GM21367 (cell line): ENCODE results near the gene MFSD11.
"Not testable (repeated sequence)": the region's sequence is repeated elsewhere in the genome, so short reads cannot be mapped to it uniquely, and the experiment has no call there.

ENCODE experiments used
- ATAC-seq: cut with Tn5 transposase; IDR thresholded peaks from one replicate; pipeline ENCODE4 v1.9.1; 2021; ENCODE audit not compliant: unreplicated experiment

The MFSD11 gene

DNA sequence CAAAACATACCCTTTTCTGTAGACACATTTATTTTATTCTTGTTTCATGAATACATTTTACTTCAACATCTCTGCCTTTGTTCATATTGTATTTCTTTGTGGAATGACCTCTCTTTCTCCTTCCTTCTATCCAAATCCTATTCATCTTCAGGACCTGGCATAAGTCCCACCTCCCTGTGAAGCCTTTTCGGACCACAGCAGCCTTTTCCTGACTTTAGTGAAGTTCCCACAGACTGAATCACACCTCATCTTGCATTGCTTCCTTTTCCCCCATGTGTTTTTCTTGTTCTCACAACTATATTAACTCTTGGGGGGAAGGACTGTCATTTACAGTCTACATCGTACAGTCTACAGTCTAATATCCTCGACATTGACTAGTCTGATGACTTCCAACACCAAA lies 58.2 kb downstream of the MFSD11 start:
- ATAC-seq, result no peak

DNA sequence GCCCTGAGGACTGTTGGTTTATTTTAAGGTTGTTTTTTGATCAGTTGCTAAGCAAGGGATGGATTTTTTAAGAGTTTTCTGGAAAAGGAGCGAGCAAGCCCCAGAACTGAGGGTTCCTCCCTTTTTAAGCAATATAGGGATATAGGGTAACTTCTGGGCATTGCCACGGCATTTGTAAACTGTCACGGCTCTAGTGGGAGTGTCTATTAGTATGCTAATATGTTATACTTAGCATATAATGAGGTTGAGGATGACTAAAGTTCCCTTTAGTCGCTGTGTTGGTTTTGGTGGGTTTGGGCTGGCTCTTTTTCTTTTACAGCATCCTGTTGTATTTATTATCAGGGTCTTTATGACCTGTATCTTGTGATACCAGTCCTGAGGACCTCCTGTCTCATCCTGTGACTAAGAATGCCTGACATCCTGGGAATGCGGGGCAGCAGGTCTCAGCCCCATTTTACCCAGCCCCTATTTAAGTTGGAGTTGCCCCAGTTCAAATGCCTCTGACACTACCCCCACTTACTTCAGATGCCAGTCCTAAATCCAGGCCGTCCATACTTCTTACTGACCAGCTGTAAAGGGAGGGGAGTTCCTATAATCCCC lies 59.4 kb downstream of the MFSD11 start:
- no peak for ATAC-seq

DNA sequence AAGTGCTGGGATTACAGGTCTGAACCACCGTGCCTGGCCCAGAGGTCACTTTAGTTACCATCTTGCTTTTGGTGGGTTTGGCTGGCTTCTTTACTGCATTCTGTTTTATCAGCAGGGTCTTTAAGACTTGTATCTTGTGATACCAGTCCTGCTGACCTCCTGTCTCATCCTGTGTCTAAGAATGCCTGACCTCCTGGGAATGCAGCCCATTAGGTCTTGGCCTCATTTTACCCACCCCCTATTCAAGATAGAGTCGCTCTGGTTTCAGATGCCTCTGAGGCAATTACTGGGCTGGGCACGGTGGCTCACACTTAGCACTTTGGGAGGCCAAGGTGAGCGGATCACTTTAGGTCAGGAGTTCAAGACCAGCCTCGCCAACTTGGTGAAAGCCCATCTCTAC lies 63.8 kb downstream of the MFSD11 start:
- ATAC-seq, result no peak

DNA sequence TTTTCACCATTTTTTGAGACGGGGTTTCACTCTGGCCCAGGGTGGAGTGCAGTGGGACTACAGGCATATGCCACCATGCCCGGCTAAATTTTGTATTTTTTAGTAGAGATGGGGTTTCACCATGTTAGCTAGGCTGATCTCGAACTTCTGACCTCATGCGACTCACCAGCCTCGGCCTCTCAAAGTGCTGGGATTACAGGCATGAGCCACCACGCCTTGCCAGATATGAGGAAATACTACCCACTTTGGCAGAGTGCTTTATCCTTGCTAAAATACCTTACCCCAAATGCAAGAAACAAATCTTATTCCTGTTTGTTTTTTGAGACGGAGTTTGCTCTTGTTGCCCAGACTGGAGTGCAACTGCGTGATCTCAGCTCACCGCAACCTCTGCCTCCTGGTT lies 67.4 kb downstream of the MFSD11 start:
- no peak for ATAC-seq

DNA sequence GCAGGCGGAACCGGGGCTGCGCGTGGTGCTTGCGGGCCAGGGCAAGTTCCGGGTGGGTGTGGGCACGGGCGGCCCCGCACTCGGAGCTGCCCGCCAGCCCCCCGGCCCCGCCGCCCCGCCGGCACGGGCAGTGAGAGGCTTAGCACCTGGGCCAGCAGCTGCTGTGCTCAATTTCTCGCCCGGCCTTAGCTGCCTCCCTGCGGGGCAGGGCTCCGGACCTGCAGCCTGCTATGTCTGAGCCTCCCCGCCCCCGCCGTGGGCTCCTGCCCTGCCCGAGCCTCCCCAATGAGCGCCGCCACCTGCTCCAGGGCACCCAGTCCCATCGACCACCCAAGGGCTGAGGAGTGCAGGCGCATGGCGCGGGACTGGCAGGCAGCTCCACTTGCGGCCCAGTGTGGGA lies 68.2 kb downstream of the MFSD11 start:
- not testable (repeated sequence) for ATAC-seq

DNA sequence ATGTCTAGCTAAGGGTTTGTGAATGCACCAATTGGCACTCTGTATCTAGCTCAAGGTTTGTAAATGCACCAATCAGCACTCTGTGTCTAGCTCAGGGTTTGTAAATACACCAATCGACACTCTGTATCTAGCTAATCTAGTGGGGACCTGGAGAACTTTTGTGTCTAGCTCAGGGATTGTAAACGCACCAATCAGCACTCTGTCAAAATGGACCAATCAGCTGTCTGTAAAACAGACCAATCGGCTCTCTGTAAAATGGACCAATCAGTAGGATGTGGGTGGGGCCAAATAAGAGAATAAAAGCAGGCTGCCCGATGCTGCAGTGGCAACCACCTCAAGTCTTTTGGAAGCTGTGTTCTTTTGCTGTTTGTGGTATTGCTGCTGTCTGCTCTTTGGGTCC lies 68.8 kb downstream of the MFSD11 start:
- ATAC-seq, result not testable (repeated sequence)

DNA sequence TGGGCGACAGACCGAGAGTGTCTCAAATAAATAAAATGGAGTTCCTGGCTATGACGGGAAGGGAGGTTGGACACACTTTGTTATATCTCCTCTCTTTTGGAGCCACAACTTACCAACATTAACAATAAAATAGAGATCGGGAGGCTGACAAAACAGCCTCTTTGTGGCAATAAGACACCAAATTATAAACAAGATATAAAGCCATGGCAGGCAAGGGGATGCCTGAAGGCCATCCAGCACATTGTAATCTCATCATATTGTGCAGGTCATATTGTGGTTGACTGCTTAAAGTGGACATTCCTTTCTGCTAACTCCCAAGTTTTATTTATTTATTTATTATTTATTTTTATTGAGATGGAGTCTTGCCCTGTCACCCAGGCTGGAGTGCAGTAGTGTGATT lies 70.4 kb downstream of the MFSD11 start:
- ATAC-seq, result no peak

DNA sequence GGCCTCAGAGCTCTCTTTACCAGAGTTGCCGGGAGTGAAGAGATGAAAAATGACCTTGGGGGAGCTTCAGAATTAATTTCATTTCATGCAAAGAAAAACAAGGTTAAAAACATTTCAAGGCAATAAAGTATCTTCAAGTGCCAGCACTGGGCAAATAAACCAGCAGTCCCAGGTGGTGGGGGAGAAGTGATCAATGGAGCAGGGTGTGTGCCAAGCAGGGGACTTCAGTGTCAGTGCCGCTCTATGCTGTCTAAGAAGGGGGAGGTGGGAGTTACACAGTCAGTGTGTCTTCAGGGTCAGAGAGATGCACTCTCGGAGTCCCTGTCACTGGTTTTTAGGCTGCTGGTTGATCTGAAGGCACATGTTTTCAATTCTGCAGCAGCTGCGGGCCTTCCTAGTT lies 73.0 kb downstream of the MFSD11 start:
- ATAC-seq, result no peak

DNA sequence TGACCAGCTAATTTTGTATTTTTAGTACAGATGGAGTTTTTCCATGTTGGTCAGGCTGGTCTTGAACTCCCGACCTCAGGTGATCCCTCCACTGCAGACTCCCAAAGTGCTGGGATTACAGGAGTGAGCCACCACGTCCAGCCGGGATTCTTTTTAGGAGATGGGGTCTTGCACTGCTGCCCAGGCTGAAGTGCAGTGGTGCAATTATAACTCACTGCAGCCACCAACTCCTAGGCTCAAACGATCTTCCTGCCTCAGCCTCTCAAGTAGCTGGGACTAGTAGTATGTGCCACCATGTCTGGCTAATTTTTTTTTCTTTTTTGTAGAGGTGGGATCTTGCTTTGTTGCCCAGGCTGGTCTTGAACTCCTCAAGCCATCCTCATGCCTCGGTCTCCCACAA lies 73.9 kb downstream of the MFSD11 start:
- no peak for ATAC-seq

DNA sequence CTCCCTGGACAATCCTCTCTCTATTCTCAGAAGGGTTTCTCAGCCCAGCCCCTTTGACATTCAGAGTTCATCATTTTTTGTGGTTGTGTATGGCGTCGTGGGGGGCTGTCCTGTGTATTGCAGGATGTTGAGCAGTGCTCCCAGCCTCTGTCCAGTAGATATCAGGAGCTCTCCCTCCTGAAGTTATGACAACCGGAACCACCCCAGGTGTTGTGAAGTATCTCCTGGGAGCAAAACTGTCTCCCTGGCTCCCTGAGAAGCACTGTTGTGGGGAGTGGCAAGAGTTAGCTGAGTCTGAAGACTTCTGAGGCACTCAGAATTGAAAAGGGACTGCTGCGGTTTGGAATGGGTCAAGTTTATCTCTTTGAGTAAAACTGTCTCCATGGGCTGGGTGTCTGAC lies 74.3 kb downstream of the MFSD11 start:
- ATAC-seq, result no peak

DNA sequence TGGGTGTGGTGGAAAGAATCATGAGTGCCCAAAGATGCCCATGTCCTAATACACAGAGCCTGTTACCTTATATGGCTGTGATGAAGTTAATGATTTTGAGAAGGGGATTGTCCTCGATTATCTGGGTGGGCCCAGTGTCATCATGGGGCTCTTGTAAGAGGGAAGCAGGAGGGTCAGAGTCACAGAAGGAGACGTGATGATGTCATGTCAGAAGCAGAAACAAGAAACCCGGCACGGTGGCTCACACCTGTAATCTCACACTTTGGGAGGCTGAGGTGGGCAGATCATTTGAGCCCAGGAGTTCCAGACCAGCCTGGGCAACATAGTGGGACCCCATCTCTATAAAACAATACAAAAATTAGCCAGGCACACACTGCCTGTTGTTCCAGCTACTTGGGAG lies 75.0 kb downstream of the MFSD11 start:
- no peak for ATAC-seq

DNA sequence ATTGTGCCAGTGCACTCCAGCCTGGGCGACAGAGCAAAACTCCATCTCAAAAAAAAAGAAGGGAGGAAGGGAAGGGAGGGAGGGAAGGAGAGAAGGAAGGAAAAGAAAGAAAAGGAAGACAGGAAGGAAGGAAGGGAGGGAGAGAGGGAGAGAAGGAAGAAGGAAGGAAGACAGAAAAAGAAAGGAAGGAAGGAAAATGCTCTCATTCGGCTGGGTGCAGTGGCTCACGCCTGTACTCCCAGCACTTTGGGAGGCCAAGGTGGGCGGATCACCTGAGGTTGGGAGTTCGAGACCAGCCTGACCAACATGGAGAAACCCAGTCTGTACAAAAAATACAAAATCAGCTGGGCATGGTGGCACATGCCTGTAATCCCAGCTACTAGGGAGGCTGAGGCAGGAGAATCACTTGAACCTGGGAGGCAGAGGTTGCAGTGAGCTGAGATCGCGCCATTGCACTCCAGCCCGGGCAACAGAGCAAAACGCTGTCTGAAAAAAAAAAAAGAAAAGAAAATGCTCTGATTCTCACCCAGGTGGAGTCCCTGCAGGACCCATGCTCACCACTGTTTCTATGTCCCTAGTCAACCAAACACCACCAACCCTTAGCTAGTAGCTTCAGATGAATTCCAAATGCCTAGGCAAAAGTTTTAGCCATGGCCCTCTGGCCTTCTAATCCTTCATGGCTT lies 78.1 kb downstream of the MFSD11 start:
- ATAC-seq, result not testable (repeated sequence)

DNA sequence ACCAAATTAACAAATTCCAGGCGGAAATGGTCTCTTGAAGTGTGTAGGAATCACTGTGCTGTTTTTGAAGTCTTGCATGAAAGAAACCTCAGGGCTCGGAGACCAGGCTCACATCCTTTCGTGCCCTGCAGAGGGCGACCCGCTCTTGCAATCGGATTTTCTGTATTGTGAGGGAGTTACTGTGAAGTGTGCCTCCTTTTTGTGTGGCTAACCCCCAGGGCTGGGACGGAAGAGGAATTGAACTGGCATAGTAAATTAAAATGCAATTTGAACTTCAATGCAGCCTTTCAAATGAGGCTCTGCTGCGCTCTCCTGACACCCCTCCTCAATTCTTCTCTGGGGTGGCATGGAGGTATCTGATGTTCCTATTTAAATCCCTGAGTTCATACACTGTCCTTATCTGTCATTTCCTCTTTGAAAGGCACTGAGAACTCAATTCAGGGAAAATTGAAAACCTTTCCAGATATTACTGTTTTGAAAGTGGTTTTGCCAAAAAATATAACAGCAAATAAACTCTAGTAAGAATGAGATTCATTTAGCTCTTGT lies 78.7 kb downstream of the MFSD11 start:
- no peak for ATAC-seq

DNA sequence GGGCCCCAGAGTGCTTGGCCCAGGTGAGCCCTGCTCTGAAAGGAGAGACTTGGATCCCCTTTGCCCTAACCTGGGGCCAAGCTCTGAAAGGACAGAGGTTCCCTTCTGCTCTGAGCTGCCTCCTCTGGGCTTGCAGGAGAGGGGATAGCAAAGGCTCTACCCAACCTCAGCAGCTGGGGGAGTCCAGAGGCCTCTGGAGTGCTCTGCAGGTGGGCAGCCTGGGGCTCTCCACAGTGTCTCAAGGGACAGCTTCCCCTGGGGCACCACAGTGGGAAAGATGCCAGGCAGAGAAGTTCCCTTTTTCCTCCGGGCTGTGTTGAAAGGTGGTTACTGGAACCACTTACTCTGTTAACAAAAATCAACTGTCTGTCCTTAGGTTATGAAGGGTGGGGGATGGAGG lies 82.1 kb downstream of the MFSD11 start:
- ATAC-seq, result no peak

DNA sequence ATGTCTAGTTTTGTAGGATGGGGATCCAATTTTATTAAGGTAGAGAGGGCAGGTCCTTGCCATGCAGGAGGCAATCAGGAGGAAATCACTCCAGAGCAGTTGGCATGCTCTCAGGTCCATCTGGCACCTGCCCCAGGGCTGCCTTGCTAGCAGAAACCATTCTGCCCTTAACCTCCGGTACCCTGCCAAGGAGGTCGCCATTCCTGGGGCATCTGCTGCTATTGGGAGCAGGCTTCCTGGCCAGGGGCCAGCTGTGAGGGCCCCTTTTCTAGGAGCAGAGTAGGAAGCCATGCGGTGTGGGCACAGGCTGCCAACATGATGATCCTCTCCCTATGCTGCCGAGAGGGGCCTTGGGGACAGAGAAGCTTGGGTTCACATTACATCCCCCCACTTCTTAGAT lies 82.6 kb downstream of the MFSD11 start:
- ATAC-seq, result no peak

DNA sequence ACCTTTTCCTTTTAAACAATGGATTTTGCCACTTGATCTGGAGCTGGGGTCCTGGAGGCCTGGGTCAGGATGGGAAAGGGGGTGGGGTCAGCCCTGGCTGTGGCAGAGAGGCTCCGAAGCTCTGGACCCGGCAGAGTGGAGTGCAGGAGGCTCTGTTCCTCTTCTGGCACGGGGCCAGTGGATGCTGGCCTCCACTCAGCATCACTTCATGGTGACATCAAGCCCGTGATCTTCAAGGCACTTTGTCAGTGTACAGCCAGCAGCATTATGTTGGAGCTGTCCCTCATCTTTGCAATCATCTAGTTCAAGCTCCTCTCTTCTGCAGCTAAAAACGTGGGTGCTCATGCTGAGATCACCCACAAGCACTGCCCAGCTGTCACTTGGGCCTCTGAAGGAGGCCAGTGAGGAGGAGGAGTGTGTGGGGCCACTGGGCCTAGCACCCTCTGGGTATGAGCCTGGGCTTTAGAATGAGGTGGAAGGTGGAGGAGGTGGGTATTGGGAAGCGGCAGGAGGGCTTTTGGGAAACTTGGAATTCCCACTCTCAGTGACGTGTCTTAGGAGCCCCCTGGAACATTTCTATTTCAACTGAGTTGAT lies 84.4 kb downstream of the MFSD11 start:
- ATAC-seq, result no peak

DNA sequence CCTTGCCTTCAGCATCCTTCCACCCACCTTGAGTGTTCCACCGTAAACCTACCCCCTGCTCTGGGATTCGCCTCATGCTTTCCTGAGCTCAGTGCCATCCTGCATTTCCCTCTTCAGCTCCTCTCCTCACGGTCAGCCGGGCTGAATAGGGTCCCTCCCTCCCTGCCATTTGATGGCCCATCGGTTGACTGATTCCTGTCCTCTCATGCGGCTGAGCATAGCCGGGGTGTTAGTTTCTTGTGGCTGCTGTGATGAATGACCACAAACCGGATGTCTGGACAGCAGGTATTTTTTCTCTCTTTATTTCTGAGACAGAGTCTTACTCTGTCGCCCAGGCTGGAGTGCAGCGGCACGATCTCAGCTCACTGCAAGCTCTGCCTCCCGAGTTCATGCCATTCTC lies 86.2 kb downstream of the MFSD11 start:
- ATAC-seq, result no peak

DNA sequence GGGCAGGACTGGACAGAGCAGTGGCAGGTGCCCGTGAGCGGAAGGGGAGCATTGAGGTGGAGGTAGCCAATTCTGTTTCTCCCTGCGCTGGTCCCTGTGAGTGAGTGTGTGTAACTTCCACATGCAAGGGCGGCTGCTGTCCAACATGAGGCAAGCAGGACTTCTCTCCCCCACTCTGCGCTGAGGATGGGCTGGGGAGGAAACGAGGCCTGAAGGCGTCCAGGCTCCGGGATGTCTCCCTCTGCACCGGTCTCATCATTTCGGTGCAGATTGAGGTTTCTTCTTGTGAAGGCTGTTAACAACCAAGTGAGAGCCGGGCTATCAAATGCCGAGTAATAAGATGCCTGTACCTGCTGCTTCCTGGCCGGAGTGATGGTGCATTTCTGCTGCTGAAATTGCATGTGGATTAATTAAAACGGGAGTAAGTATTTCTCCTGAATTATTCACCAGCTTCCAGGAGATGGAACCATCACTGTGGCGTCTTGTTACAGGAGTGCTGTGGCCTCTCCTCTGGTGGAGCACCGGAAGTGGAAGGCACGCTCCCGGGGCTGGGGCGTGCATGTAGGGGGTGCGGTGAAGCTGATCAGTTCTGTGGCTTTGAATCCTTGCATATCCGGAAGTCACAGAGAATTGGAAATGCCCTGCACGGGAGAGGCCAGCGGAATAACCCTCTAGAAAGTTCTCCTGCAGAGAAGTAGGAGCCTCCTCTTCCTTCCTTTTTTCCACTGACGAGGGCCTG lies 88.6 kb downstream of the MFSD11 start:
- no peak for ATAC-seq

DNA sequence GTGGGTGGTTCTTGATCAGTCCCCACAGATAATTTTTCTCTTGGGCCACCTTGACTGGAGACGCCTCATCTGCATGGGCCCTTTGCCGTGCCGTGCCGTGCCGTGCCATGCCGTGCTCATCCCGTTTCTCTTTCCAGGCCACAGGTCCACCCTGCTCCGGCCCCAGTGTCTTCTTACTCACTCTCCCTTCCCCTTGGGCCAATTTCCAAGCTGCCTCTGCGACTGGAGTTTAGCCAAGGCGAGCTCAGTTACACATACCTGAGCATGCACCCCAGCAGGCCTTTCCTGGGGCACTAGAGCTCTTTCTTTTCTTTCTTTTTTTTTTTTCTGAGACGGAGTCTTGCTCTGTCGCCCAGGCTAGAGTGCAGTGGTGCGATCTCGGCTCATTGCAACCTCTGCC lies 89.8 kb downstream of the MFSD11 start:
- no peak for ATAC-seq
